HEK293 (cell line): Measurements from ENCODE around the gene NFATC2IP.

ENCODE experiments used
- GLI2 ChIP-seq: fragments of 450-650 bp; formaldehyde crosslinking; IDR thresholded peaks from 2 replicates; pipeline ENCODE4; 2017; ENCODE audit warnings: missing biosample characterization, missing genetic modification characterization, low read depth, borderline replicate concordance
- KLF1 ChIP-seq: fragments of 450-650 bp; formaldehyde crosslinking; IDR thresholded peaks from 2 replicates; pipeline ENCODE4 v1.5.1; 2016; ENCODE audit warnings: missing biosample characterization, missing genetic modification characterization
- SP7 ChIP-seq: fragments of 450-650 bp; formaldehyde crosslinking; IDR thresholded peaks from 2 replicates; pipeline ENCODE4 v1.5.1; 2016; ENCODE audit warnings: missing biosample characterization, missing genetic modification characterization
- YY1 ChIP-seq: fragments of 450-650 bp; formaldehyde crosslinking; IDR thresholded peaks from 2 replicates; pipeline ENCODE4 v1.5.1; 2018; ENCODE audit warnings: missing biosample characterization, missing genetic modification characterization
- ZFHX2 ChIP-seq: fragments of 450-650 bp; formaldehyde crosslinking; conservative IDR thresholded peaks from 2 replicates; pipeline ENCODE4 v1.5.1; 2016; ENCODE audit warnings: missing biosample characterization, missing genetic modification characterization
- ZNF169 ChIP-seq: fragments of 450-650 bp; formaldehyde crosslinking; IDR thresholded peaks from 2 replicates; pipeline ENCODE4 v1.5.1; 2016; ENCODE audit warnings: missing biosample characterization, missing genetic modification characterization
- ZNF2 ChIP-seq: fragments of 450-650 bp; formaldehyde crosslinking; IDR thresholded peaks from 2 replicates; pipeline ENCODE4 v1.5.1; 2016; ENCODE audit warnings: missing biosample characterization, missing genetic modification characterization
- ZNF366 ChIP-seq: fragments of 450-650 bp; formaldehyde crosslinking; conservative IDR thresholded peaks from 2 replicates; pipeline ENCODE4 v1.5.1; 2016; ENCODE audit warnings: missing biosample characterization, missing genetic modification characterization
- ZNF394 ChIP-seq: fragments of 450-650 bp; formaldehyde crosslinking; IDR thresholded peaks from 2 replicates; pipeline ENCODE4 v1.5.1; 2016; ENCODE audit warnings: missing biosample characterization, missing genetic modification characterization, mild to moderate bottlenecking, moderate library complexity, borderline replicate concordance
- ZNF514 ChIP-seq: fragments of 450-650 bp; formaldehyde crosslinking; IDR thresholded peaks from 2 replicates; pipeline ENCODE4 v1.5.1; 2016; ENCODE audit warnings: missing biosample characterization, missing genetic modification characterization
- ZNF596 ChIP-seq: fragments of 450-650 bp; IDR thresholded peaks from 2 replicates; pipeline ENCODE4 v1.5.0; 2018; ENCODE audit warnings: missing biosample characterization, mild to moderate bottlenecking, missing genetic modification characterization, moderate library complexity
- ZNF600 ChIP-seq: fragments of 450-650 bp; formaldehyde crosslinking; IDR thresholded peaks from 2 replicates; pipeline ENCODE4 v1.5.1; 2016; ENCODE audit warnings: missing biosample characterization, missing genetic modification characterization
- ZNF621 ChIP-seq: fragments of 450-650 bp; formaldehyde crosslinking; IDR thresholded peaks from 2 replicates; pipeline ENCODE4 v1.5.1; 2017; ENCODE audit warnings: missing biosample characterization, missing genetic modification characterization
- ZNF707 ChIP-seq: fragments of 450-650 bp; formaldehyde crosslinking; IDR thresholded peaks from 2 replicates; pipeline ENCODE4 v1.5.1; 2016; ENCODE audit warnings: missing biosample characterization, missing genetic modification characterization
- ZXDB ChIP-seq: fragments of 450-650 bp; formaldehyde crosslinking; IDR thresholded peaks from 2 replicates; pipeline ENCODE4 v1.5.1; 2016; ENCODE audit warnings: missing biosample characterization, missing genetic modification characterization
- TF ChIP-seq, protein P1 (sequence below): fragments of 450-650 bp; formaldehyde crosslinking; conservative IDR thresholded peaks from 2 replicates; pipeline ENCODE4 v1.5.1; 2016; ENCODE audit warnings: low read depth, missing biosample characterization, missing genetic modification characterization
- TF ChIP-seq, protein P2 (sequence below): fragments of 450-650 bp; formaldehyde crosslinking; IDR thresholded peaks from 2 replicates; pipeline ENCODE4 v1.5.1; 2016; ENCODE audit warnings: missing biosample characterization, missing genetic modification characterization, borderline replicate concordance
- TF ChIP-seq, protein P3 (sequence below): fragments of 450-650 bp; formaldehyde crosslinking; IDR thresholded peaks from 2 replicates; pipeline ENCODE4 v1.5.1; 2017; ENCODE audit warnings: missing biosample characterization, missing genetic modification characterization
- TF ChIP-seq, protein P4 (sequence below): fragments of 450-650 bp; formaldehyde crosslinking; IDR thresholded peaks from 2 replicates; pipeline ENCODE4 v1.5.1; 2017; ENCODE audit warnings: missing biosample characterization, missing genetic modification characterization
- TF ChIP-seq, protein P5 (sequence below): fragments of 450-650 bp; formaldehyde crosslinking; IDR thresholded peaks from 2 replicates; pipeline ENCODE4 v1.5.1; 2016; ENCODE audit warnings: missing biosample characterization, missing genetic modification characterization
- TF ChIP-seq, protein P6 (sequence below): fragments of 450-650 bp; formaldehyde crosslinking; optimal IDR thresholded peaks from 2 replicates; pipeline ENCODE3; 2016; ENCODE audit warnings: missing biosample characterization, mild to moderate bottlenecking, missing genetic modification characterization
- TF ChIP-seq, protein P7 (sequence below): fragments of 450-650 bp; formaldehyde crosslinking; IDR thresholded peaks from 2 replicates; pipeline ENCODE4 v1.5.1; 2016; ENCODE audit warnings: missing biosample characterization, missing genetic modification characterization

NFATC2IP gene

DNA sequence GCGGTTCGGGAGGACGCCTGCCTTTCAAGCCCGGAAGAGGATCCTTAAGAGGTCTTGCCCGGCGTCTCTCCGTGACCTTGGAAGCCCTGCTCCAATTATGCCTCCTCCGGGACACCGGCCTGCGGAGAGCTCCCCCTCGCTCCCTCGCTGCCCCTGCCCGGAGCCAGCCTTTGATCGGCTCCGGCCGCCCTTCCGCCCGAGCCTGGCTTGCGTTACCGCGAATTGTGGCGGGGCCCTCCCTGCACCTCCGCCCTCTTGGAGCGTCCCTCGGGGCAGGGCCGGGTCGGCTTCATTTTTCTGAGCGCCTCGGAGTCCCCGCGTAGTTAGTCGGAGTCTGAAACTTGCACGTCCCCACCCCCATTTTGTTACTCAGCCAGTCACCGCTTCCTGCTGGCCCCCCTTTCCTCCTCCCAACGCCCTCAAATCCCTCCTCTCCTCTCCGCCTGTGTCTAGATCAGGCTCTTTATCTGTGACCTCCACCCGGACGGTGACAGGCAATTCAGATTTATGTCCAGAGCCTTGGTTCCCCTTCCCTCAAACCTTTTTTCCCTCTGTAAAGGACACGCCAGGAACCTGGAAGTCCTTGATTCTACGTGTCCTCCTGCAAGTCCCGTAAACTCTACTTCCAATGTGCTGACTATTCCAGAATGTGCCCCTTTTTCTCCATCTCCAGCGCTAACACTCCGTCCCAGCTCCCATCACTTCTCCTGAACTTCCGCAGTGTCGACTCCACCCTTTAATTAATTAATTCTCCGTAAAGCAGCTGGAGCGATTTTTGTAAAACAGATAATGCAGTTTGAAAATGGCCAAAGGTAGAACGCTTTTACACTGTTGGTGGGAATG, 25.1 kb upstream of the NFATC2IP start (continued):
- TF ChIP-seq ZNF366 (tag by site-specific recombination), result peak; percentile 39; the same call in 1 of the 2 replicates
- peak; percentile 71 for TF ChIP-seq SP7 (tag by site-specific recombination)
- TF ChIP-seq KLF1, result peak; percentile 98
- TF ChIP-seq, protein P1, sequence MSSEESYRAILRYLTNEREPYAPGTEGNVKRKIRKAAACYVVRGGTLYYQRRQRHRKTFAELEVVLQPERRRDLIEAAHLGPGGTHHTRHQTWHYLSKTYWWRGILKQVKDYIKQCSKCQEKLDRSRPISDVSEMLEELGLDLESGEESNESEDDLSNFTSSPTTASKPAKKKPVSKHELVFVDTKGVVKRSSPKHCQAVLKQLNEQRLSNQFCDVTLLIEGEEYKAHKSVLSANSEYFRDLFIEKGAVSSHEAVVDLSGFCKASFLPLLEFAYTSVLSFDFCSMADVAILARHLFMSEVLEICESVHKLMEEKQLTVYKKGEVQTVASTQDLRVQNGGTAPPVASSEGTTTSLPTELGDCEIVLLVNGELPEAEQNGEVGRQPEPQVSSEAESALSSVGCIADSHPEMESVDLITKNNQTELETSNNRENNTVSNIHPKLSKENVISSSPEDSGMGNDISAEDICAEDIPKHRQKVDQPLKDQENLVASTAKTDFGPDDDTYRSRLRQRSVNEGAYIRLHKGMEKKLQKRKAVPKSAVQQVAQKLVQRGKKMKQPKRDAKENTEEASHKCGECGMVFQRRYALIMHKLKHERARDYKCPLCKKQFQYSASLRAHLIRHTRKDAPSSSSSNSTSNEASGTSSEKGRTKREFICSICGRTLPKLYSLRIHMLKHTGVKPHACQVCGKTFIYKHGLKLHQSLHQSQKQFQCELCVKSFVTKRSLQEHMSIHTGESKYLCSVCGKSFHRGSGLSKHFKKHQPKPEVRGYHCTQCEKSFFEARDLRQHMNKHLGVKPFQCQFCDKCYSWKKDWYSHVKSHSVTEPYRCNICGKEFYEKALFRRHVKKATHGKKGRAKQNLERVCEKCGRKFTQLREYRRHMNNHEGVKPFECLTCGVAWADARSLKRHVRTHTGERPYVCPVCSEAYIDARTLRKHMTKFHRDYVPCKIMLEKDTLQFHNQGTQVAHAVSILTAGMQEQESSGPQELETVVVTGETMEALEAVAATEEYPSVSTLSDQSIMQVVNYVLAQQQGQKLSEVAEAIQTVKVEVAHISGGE (tag by site-specific recombination), result peak; percentile 95
- TF ChIP-seq ZNF707, result no peak
- TF ChIP-seq GLI2 (tag by site-specific recombination), result no peak
- TF ChIP-seq, protein P2, sequence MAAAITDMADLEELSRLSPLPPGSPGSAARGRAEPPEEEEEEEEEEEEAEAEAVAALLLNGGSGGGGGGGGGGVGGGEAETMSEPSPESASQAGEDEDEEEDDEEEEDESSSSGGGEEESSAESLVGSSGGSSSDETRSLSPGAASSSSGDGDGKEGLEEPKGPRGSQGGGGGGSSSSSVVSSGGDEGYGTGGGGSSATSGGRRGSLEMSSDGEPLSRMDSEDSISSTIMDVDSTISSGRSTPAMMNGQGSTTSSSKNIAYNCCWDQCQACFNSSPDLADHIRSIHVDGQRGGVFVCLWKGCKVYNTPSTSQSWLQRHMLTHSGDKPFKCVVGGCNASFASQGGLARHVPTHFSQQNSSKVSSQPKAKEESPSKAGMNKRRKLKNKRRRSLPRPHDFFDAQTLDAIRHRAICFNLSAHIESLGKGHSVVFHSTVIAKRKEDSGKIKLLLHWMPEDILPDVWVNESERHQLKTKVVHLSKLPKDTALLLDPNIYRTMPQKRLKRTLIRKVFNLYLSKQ (tag by site-specific recombination), result no peak
- no peak for TF ChIP-seq ZNF514 (tag by site-specific recombination)
- TF ChIP-seq ZNF621 (tag by site-specific recombination), result no peak
- peak; percentile 62 for TF ChIP-seq ZNF2 (tag by site-specific recombination)
- peak; percentile 87 for TF ChIP-seq ZXDB (tag by site-specific recombination)
- TF ChIP-seq, protein P3, sequence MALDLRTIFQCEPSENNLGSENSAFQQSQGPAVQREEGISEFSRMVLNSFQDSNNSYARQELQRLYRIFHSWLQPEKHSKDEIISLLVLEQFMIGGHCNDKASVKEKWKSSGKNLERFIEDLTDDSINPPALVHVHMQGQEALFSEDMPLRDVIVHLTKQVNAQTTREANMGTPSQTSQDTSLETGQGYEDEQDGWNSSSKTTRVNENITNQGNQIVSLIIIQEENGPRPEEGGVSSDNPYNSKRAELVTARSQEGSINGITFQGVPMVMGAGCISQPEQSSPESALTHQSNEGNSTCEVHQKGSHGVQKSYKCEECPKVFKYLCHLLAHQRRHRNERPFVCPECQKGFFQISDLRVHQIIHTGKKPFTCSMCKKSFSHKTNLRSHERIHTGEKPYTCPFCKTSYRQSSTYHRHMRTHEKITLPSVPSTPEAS, result 0 out of 2 replicates have a peak, but pooled peaks have one; percentile 8
- peak; percentile 80 for TF ChIP-seq ZNF600
- TF ChIP-seq, protein P4, sequence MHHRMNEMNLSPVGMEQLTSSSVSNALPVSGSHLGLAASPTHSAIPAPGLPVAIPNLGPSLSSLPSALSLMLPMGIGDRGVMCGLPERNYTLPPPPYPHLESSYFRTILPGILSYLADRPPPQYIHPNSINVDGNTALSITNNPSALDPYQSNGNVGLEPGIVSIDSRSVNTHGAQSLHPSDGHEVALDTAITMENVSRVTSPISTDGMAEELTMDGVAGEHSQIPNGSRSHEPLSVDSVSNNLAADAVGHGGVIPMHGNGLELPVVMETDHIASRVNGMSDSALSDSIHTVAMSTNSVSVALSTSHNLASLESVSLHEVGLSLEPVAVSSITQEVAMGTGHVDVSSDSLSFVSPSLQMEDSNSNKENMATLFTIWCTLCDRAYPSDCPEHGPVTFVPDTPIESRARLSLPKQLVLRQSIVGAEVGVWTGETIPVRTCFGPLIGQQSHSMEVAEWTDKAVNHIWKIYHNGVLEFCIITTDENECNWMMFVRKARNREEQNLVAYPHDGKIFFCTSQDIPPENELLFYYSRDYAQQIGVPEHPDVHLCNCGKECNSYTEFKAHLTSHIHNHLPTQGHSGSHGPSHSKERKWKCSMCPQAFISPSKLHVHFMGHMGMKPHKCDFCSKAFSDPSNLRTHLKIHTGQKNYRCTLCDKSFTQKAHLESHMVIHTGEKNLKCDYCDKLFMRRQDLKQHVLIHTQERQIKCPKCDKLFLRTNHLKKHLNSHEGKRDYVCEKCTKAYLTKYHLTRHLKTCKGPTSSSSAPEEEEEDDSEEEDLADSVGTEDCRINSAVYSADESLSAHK (tag by site-specific recombination), result 0 out of 2 replicates have a peak, but pooled peaks have one; percentile 8
- no peak for TF ChIP-seq ZNF169 (tag by site-specific recombination)
- 0 out of 2 replicates have a peak, but pooled peaks have one; percentile 6 for TF ChIP-seq ZNF596 (tag by site-specific recombination)
- peak; percentile 43 for TF ChIP-seq ZFHX2 (tag by site-specific recombination)
- TF ChIP-seq, protein P5, sequence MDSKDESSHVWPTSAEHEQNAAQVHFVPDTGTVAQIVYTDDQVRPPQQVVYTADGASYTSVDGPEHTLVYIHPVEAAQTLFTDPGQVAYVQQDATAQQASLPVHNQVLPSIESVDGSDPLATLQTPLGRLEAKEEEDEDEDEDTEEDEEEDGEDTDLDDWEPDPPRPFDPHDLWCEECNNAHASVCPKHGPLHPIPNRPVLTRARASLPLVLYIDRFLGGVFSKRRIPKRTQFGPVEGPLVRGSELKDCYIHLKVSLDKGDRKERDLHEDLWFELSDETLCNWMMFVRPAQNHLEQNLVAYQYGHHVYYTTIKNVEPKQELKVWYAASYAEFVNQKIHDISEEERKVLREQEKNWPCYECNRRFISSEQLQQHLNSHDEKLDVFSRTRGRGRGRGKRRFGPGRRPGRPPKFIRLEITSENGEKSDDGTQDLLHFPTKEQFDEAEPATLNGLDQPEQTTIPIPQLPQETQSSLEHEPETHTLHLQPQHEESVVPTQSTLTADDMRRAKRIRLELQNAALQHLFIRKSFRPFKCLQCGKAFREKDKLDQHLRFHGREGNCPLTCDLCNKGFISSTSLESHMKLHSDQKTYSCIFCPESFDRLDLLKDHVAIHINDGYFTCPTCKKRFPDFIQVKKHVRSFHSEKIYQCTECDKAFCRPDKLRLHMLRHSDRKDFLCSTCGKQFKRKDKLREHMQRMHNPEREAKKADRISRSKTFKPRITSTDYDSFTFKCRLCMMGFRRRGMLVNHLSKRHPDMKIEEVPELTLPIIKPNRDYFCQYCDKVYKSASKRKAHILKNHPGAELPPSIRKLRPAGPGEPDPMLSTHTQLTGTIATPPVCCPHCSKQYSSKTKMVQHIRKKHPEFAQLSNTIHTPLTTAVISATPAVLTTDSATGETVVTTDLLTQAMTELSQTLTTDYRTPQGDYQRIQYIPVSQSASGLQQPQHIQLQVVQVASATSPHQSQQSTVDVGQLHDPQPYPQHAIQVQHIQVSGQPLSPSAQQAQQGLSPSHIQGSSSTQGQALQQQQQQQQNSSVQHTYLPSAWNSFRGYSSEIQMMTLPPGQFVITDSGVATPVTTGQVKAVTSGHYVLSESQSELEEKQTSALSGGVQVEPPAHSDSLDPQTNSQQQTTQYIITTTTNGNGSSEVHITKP (tag by site-specific recombination), result peak; percentile 95
- peak; percentile 8; the same call in 1 of the 2 replicates for TF ChIP-seq ZNF394 (tag by site-specific recombination)
- TF ChIP-seq, protein P6, sequence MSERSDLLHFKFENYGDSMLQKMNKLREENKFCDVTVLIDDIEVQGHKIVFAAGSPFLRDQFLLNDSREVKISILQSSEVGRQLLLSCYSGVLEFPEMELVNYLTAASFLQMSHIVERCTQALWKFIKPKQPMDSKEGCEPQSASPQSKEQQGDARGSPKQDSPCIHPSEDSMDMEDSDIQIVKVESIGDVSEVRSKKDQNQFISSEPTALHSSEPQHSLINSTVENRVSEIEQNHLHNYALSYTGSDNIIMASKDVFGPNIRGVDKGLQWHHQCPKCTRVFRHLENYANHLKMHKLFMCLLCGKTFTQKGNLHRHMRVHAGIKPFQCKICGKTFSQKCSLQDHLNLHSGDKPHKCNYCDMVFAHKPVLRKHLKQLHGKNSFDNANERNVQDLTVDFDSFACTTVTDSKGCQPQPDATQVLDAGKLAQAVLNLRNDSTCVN (tag by site-specific recombination), result peak; percentile 66
- TF ChIP-seq, protein P7, sequence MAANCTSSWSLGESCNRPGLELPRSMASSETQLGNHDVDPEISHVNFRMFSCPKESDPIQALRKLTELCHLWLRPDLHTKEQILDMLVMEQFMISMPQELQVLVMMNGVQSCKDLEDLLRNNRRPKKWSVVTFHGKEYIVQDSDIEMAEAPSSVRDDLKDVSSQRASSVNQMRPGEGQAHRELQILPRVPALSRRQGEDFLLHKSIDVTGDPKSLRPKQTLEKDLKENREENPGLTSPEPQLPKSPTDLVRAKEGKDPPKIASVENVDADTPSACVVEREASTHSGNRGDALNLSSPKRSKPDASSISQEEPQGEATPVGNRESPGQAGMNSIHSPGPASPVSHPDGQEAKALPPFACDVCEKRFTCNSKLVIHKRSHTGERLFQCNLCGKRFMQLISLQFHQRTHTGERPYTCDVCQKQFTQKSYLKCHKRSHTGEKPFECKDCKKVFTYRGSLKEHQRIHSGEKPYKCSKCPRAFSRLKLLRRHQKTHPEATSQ (tag by site-specific recombination), result 0 out of 2 replicates have a peak, but pooled peaks have one; percentile 26
- peak; percentile 32 for TF ChIP-seq YY1 (tag by site-specific recombination)
